HepG2 (cell line): ENCODE data around the gene GAREM1. TPM values are rescaled to one million over a fixed set of nuclear protein-coding genes. Genes with fewer than 3 reads are reported as not detected.

Source experiments
- ARID2 ChIP-seq: sonication (generic); formaldehyde crosslinking; IDR thresholded peaks from 2 replicates; pipeline ENCODE4 v1.8.1; 2022; ENCODE audit warnings: mild to moderate bottlenecking, missing genetic modification reagents, borderline replicate concordance
- DMAP1 ChIP-seq: IDR thresholded peaks from 2 replicates; pipeline ENCODE4 v1.6.1; 2016
- DNMT3B ChIP-seq: conservative IDR thresholded peaks from 2 replicates; pipeline ENCODE4 v1.6.1; 2016; ENCODE audit warnings: missing biosample characterization, control low read depth
- FOSL2 ChIP-seq: sonication (generic); formaldehyde crosslinking; IDR thresholded peaks from 2 replicates; pipeline ENCODE4 v1.4.0; 2020; ENCODE audit warnings: missing genetic modification reagents
- IRF2 ChIP-seq: IDR thresholded peaks from 2 replicates; pipeline ENCODE4 v1.6.1; 2018; ENCODE audit warnings: missing genetic modification reagents, missing compliant biosample characterization
- JARID2 ChIP-seq: sonication (generic); formaldehyde crosslinking; IDR thresholded peaks from 2 replicates; pipeline ENCODE4 v1.8.1; 2023; ENCODE audit warnings: missing genetic modification reagents, inconsistent platforms; ENCODE audit not compliant: insufficient replicate concordance
- JDP2 ChIP-seq: sonication (generic); formaldehyde crosslinking; IDR thresholded peaks from 2 replicates; pipeline ENCODE4 v1.8.1; 2022; ENCODE audit warnings: missing genetic modification reagents, borderline replicate concordance
- KAT7 ChIP-seq: IDR thresholded peaks from 2 replicates; pipeline ENCODE4 v1.6.1; 2018; ENCODE audit warnings: borderline replicate concordance, missing compliant biosample characterization
- KLF15 ChIP-seq: sonication (generic); formaldehyde crosslinking; IDR thresholded peaks from 2 replicates; pipeline ENCODE4 v1.8.1; 2023; ENCODE audit warnings: borderline replicate concordance, mild to moderate bottlenecking, inconsistent platforms, missing genetic modification reagents, mixed read lengths
- SNRNP70 ChIP-seq: fragments of 200-400 bp; formaldehyde crosslinking; IDR thresholded peaks from 2 replicates; pipeline ENCODE4 v1.6.1; 2017; ENCODE audit warnings: mild to moderate bottlenecking, low read depth, low read length, moderate library complexity
- TBX2 ChIP-seq: sonication (generic); formaldehyde crosslinking; IDR thresholded peaks from 2 replicates; pipeline ENCODE4 v1.5.0; 2020; ENCODE audit warnings: missing genetic modification reagents, mild to moderate bottlenecking, borderline replicate concordance
- TOE1 ChIP-seq: sonication (generic); formaldehyde crosslinking; IDR thresholded peaks from 2 replicates; pipeline ENCODE4 v1.4.0; 2020; ENCODE audit warnings: mild to moderate bottlenecking, missing genetic modification reagents
- ZKSCAN5 ChIP-seq: sonication (generic); formaldehyde crosslinking; IDR thresholded peaks from 2 replicates; pipeline ENCODE4 v1.5.1; 2020; ENCODE audit warnings: mild to moderate bottlenecking, missing genetic modification reagents
- ZMYM2 ChIP-seq: sonication (generic); formaldehyde crosslinking; IDR thresholded peaks from 2 replicates; pipeline ENCODE4 v1.8.0; 2022; ENCODE audit warnings: mild to moderate bottlenecking, missing genetic modification reagents
- ZMYM3 ChIP-seq: sonication (generic); formaldehyde crosslinking; IDR thresholded peaks from 2 replicates; pipeline ENCODE4 v1.5.1; 2020; ENCODE audit warnings: mild to moderate bottlenecking, missing genetic modification reagents
- polyA plus RNA-seq, 8 experiments: library from polyadenylated mRNA; depleted of rRNA in 3 of 8; stranded (reverse) in 7 of 8; unstranded in 1 of 8; fragments of >200 nt; fragmentation: Illumina TruSeq in 4 of 8; extraction: Trizol in 4 of 8; gene quantifications; 2 replicates each; pipeline versions ENCODE4 v1.2.1 to v1.2.3, GENCODE V29; 2011 to 2016; ENCODE audit warnings: low read depth in 4 of 8, missing spikeins in 1 of 8, mixed read lengths in 1 of 8; ENCODE audit not compliant: insufficient read depth in 1 of 8
- total RNA-seq, 5 experiments: library from RNA; depleted of rRNA; stranded (reverse); fragments of >200 nt; fragmentation: Illumina TruSeq; extraction: Trizol; gene quantifications; 2 replicates each; pipeline ENCODE4 v1.2.3, GENCODE V29; 2016; ENCODE audit warnings: low read depth in 1 of 5
- TF ChIP-seq, protein P1 (sequence below): IDR thresholded peaks from 2 replicates; pipeline ENCODE4 v1.6.1; 2016; ENCODE audit warnings: missing compliant biosample characterization, missing genetic modification reagents, borderline replicate concordance
- TF ChIP-seq, protein P2 (sequence below): IDR thresholded peaks from 2 replicates; pipeline ENCODE4 v1.4.0; 2020; ENCODE audit warnings: mild to moderate bottlenecking, missing genetic modification reagents
- TF ChIP-seq, protein P3 (sequence below): sonication (generic); formaldehyde crosslinking; IDR thresholded peaks from 2 replicates; pipeline ENCODE4 v1.4.0; 2020; ENCODE audit warnings: missing genetic modification reagents, low read depth, mild to moderate bottlenecking, borderline replicate concordance
- TF ChIP-seq, protein P4 (sequence below): sonication (generic); formaldehyde crosslinking; IDR thresholded peaks from 2 replicates; pipeline ENCODE4 v1.5.1; 2020; ENCODE audit warnings: missing genetic modification reagents, mild to moderate bottlenecking, borderline replicate concordance
- TF ChIP-seq, protein P5 (sequence below): sonication (generic); formaldehyde crosslinking; IDR thresholded peaks from 2 replicates; pipeline ENCODE4 v1.9.0; 2021; ENCODE audit warnings: missing genetic modification reagents, borderline replicate concordance

The GAREM1 gene
- total and polyA plus RNA-seq, 2 of the 13 experiments (the other 11 are each of a cell fraction or from before 2014, with no cell fraction given) = 2.5 to 2.9 TPM

DNA sequence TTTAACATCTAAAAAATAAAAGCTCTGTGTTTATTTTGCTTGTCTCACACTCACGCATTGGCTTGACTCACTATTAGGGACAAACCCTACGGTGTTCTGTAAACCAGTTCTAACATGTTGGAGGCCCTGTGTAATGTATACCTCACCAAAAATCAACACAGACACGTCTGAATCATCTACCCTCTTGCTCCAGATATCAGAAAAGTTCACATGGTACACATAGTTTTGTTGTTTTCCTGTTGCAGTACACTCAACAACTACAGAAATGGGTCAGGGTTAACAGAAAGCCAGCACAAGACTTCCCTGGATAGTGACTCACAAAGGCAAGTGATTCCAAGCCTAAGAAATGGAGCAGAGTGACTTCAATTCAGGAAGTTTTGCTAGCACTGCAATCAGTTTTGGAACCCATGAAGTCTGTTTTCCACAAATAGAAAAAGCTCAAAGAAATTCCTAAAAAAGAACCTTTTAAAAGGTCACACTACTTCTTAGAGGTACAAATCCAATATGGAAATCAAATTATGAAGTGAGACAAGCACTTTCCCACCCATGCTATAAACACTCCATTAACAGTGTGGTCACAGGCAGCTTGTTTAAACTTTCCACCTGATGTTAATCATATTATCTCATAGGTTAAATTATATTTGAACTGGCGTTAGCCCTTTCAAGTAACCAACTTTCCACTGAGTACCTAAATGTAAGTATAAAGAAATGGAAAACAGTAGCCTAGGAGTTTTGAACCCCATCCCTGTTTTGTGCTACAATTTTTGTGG lies 87.4 kb downstream of the GAREM1 start (continued):
- TF ChIP-seq, protein P1, sequence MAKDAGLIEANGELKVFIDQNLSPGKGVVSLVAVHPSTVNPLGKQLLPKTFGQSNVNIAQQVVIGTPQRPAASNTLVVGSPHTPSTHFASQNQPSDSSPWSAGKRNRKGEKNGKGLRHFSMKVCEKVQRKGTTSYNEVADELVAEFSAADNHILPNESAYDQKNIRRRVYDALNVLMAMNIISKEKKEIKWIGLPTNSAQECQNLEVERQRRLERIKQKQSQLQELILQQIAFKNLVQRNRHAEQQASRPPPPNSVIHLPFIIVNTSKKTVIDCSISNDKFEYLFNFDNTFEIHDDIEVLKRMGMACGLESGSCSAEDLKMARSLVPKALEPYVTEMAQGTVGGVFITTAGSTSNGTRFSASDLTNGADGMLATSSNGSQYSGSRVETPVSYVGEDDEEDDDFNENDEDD = no peak
- no peak for TF ChIP-seq SNRNP70
- TF ChIP-seq KLF15 (CRISPR knock-in tag) = no peak
- TF ChIP-seq DNMT3B (CRISPR knock-in tag) = no peak
- TF ChIP-seq ZMYM3 (CRISPR knock-in tag) = no peak
- peak; percentile 90 for TF ChIP-seq FOSL2 (CRISPR knock-in tag)
- no peak for TF ChIP-seq JARID2 (CRISPR knock-in tag)
- TF ChIP-seq JDP2 = no peak
- no peak for TF ChIP-seq ZMYM2 (CRISPR knock-in tag)
- TF ChIP-seq, protein P2, sequence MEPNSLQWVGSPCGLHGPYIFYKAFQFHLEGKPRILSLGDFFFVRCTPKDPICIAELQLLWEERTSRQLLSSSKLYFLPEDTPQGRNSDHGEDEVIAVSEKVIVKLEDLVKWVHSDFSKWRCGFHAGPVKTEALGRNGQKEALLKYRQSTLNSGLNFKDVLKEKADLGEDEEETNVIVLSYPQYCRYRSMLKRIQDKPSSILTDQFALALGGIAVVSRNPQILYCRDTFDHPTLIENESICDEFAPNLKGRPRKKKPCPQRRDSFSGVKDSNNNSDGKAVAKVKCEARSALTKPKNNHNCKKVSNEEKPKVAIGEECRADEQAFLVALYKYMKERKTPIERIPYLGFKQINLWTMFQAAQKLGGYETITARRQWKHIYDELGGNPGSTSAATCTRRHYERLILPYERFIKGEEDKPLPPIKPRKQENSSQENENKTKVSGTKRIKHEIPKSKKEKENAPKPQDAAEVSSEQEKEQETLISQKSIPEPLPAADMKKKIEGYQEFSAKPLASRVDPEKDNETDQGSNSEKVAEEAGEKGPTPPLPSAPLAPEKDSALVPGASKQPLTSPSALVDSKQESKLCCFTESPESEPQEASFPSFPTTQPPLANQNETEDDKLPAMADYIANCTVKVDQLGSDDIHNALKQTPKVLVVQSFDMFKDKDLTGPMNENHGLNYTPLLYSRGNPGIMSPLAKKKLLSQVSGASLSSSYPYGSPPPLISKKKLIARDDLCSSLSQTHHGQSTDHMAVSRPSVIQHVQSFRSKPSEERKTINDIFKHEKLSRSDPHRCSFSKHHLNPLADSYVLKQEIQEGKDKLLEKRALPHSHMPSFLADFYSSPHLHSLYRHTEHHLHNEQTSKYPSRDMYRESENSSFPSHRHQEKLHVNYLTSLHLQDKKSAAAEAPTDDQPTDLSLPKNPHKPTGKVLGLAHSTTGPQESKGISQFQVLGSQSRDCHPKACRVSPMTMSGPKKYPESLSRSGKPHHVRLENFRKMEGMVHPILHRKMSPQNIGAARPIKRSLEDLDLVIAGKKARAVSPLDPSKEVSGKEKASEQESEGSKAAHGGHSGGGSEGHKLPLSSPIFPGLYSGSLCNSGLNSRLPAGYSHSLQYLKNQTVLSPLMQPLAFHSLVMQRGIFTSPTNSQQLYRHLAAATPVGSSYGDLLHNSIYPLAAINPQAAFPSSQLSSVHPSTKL (CRISPR knock-in tag) = peak; percentile 90
- TF ChIP-seq, protein P3, sequence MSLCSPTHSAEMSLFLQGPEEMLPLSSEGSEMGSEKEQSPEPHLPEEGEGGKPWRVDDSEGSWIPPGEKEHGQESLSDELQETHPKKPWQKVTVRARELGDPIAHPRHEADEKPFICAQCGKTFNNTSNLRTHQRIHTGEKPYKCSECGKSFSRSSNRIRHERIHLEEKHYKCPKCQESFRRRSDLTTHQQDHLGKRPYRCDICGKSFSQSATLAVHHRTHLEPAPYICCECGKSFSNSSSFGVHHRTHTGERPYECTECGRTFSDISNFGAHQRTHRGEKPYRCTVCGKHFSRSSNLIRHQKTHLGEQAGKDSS (CRISPR knock-in tag) = 0 out of 2 replicates have a peak, but pooled peaks have one; percentile 60
- TF ChIP-seq DMAP1 (CRISPR knock-in tag) = no peak
- no peak for TF ChIP-seq ARID2
- TF ChIP-seq, protein P4, sequence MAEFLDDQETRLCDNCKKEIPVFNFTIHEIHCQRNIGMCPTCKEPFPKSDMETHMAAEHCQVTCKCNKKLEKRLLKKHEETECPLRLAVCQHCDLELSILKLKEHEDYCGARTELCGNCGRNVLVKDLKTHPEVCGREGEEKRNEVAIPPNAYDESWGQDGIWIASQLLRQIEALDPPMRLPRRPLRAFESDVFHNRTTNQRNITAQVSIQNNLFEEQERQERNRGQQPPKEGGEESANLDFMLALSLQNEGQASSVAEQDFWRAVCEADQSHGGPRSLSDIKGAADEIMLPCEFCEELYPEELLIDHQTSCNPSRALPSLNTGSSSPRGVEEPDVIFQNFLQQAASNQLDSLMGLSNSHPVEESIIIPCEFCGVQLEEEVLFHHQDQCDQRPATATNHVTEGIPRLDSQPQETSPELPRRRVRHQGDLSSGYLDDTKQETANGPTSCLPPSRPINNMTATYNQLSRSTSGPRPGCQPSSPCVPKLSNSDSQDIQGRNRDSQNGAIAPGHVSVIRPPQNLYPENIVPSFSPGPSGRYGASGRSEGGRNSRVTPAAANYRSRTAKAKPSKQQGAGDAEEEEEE (CRISPR knock-in tag) = no peak
- TF ChIP-seq KAT7 (CRISPR knock-in tag) = no peak
- TF ChIP-seq ZKSCAN5 (CRISPR knock-in tag) = no peak
- no peak for TF ChIP-seq TBX2 (CRISPR knock-in tag)
- TF ChIP-seq, protein P5, sequence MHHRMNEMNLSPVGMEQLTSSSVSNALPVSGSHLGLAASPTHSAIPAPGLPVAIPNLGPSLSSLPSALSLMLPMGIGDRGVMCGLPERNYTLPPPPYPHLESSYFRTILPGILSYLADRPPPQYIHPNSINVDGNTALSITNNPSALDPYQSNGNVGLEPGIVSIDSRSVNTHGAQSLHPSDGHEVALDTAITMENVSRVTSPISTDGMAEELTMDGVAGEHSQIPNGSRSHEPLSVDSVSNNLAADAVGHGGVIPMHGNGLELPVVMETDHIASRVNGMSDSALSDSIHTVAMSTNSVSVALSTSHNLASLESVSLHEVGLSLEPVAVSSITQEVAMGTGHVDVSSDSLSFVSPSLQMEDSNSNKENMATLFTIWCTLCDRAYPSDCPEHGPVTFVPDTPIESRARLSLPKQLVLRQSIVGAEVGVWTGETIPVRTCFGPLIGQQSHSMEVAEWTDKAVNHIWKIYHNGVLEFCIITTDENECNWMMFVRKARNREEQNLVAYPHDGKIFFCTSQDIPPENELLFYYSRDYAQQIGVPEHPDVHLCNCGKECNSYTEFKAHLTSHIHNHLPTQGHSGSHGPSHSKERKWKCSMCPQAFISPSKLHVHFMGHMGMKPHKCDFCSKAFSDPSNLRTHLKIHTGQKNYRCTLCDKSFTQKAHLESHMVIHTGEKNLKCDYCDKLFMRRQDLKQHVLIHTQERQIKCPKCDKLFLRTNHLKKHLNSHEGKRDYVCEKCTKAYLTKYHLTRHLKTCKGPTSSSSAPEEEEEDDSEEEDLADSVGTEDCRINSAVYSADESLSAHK = no peak
- TF ChIP-seq TOE1 (CRISPR knock-in tag) = no peak
- no peak for TF ChIP-seq IRF2 (CRISPR knock-in tag)
